Hematopoietic multipotent progenitor cell treated with erythropoietin and hydrocortisone succinate and interleukin-3 and kit ligand, for 6 days (in vitro differentiated cells): ENCODE measurements around the gene TMEM45B.
A peak's percentile ranks its signal among the peaks of the same experiment; 100 is the strongest.
"Not testable (repeated sequence)": the region's sequence is repeated elsewhere in the genome, so short reads cannot be mapped to it uniquely, and the experiment has no call there.

Source experiments
- DNase-seq: peaks from one replicate; pipeline ENCODE4 v3.0.0-alpha.2; 2015

The TMEM45B gene

GRCh38 chr11:129813231-129813791 lies 2.3 kb upstream of the TMEM45B start:
- no peak for DNase-seq

- no peak for DNase-seq
Measured at GRCh38 chr11:129814244-129815014, 1.2 kb upstream of the TMEM45B start.

GRCh38 chr11:129817534-129818051 lies 1.9 kb downstream of the TMEM45B start:
- DNase-seq = no peak

- not testable (repeated sequence) for DNase-seq
Measured at GRCh38 chr11:129818236-129818635, 2.6 kb downstream of the TMEM45B start.

- no peak for DNase-seq
Measured at GRCh38 chr11:129819237-129819636, 3.6 kb downstream of the TMEM45B start.

- not testable (repeated sequence) for DNase-seq
Measured at GRCh38 chr11:129820228-129820627, 4.6 kb downstream of the TMEM45B start.

GRCh38 chr11:129823281-129823680 lies 7.6 kb downstream of the TMEM45B start:
- DNase-seq = not testable (repeated sequence)

- not testable (repeated sequence) for DNase-seq
Measured at GRCh38 chr11:129823799-129824198, 8.2 kb downstream of the TMEM45B start.

- peak; percentile 33 for DNase-seq
Measured at GRCh38 chr11:129825380-129825779, 9.7 kb downstream of the TMEM45B start.

GRCh38 chr11:129828301-129828836 lies 12.7 kb downstream of the TMEM45B start:
- no peak for DNase-seq

- DNase-seq = not testable (repeated sequence)
Measured at GRCh38 chr11:129829497-129829896, 13.8 kb downstream of the TMEM45B start.

- DNase-seq = not testable (repeated sequence)
Measured at GRCh38 chr11:129831227-129831626, 15.6 kb downstream of the TMEM45B start.

- not testable (repeated sequence) for DNase-seq
Measured at GRCh38 chr11:129833260-129833659, 17.6 kb downstream of the TMEM45B start.

- not testable (repeated sequence) for DNase-seq
Measured at GRCh38 chr11:129836423-129836891, 20.8 kb downstream of the TMEM45B start.

GRCh38 chr11:129836979-129837378 lies 21.3 kb downstream of the TMEM45B start:
- DNase-seq = no peak

- DNase-seq = no peak
Measured at GRCh38 chr11:129840236-129840635, 24.6 kb downstream of the TMEM45B start.

- no peak for DNase-seq
Measured at GRCh38 chr11:129842138-129842537, 26.5 kb downstream of the TMEM45B start.

GRCh38 chr11:129846508-129847335 lies 31.1 kb downstream of the TMEM45B start:
- peak; percentile 52 for DNase-seq

- DNase-seq = not testable (repeated sequence)
Measured at GRCh38 chr11:129847361-129847760, 31.7 kb downstream of the TMEM45B start.

- DNase-seq = no peak
Measured at GRCh38 chr11:129849447-129850130, 33.9 kb downstream of the TMEM45B start.

GRCh38 chr11:129852125-129852740 lies 36.6 kb downstream of the TMEM45B start:
- no peak for DNase-seq
